HG03558 (cell line): ENCODE data around the gene HSPA9.

Experiments used
- ATAC-seq: cut with Tn5 transposase; IDR thresholded peaks from one replicate; pipeline ENCODE4 v1.9.1; 2021; ENCODE audit warnings: moderate number of reproducible peaks; ENCODE audit not compliant: unreplicated experiment; ENCODE audit errors: extremely low read depth

Gene HSPA9

GRCh38 chr5:138596105-138596881 is 21.1 kb upstream of the HSPA9 start:
- ATAC-seq: no peak

- no peak for ATAC-seq
Observed at GRCh38 chr5:138595180-138595795, 20.1 kb upstream of the HSPA9 start.

GRCh38 chr5:138594305-138595058 is 19.3 kb upstream of the HSPA9 start:
- ATAC-seq: no peak

- no peak for ATAC-seq
Observed at GRCh38 chr5:138588013-138588788, 13.0 kb upstream of the HSPA9 start.

DNA sequence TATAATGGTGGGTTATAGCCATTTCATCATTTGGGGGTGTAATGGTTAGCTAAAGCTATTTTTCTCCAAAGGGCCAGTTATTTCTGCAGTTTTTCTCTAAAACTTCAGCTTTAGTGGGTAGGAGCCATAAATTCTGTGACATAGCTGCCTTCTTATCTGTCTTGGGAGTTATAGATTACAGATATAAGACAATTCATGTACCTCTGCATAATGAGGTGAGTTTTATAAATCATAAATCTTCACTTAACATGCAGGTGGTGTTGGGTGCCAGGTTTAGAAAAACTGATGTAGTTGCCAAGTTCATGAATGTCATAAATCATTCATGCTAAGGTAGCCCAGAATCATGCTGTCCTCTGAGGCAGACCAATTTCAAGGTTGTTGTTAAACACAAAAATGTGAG is 10.0 kb upstream of the HSPA9 start:
- no peak for ATAC-seq

GRCh38 chr5:138583984-138584637 is 8.9 kb upstream of the HSPA9 start:
- no peak for ATAC-seq

DNA sequence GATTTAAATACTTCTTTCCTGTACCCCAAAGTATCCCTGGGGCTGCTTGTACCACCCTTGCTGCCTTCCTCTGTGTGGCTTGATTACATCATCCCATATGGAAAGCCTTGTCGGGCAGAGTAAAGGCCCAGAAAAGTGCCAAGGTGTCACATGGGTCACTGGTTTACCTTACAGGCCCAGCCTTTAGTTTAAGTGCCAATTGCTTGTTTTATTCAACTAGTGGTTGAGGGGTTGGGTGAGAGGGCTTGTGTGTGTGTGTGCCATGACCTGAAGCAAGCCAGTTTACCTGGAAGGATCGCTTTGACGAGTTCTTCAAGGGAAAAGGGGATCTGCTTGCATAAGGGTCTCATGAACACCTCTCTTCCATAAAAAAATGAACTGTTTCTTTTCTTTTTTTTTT is 7.8 kb upstream of the HSPA9 start:
- ATAC-seq: no peak

- ATAC-seq: no peak
Observed at GRCh38 chr5:138580777-138581176, 5.6 kb upstream of the HSPA9 start.

DNA sequence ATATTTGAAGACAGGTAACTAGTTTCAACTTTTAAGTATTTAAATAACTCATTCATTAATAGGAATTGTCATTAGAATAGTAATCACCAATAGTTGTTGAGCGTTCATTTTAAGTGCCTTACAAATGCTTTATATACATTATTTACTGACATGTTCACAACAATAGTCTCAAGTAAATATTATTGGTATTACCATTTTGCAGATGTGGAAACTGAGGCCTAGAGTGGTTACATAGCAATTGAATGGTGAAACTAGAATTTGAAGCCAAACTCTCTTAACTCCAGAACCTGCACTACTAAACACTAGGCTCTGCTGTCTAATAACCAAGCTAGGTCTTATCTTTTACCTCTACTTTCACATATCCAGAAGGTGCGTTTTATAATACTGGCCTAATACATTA is 4.8 kb upstream of the HSPA9 start:
- no peak for ATAC-seq

DNA sequence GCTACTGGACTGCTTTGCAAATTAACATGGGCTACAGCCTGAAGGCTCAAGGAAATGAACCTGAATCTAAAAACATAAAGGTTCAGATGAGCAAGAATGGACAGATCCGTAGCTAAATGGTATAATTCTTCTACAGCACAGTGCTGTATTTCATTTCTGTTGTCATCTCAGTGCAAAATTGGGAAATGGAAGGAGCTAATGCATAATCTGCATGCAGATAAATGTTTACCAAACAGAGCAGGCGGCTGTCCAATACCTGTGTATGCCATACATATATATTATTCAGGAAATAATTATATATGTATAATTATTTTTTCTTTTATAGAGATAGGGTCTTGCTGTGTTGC is 4.3 kb upstream of the HSPA9 start:
- no peak for ATAC-seq

- no peak for ATAC-seq
Observed at GRCh38 chr5:138577452-138577851, 2.3 kb upstream of the HSPA9 start.

- no peak for ATAC-seq
Observed at GRCh38 chr5:138574744-138575193, 432 bp downstream of the HSPA9 start.

GRCh38 chr5:138573949-138574670 is 1.1 kb downstream of the HSPA9 start:
- ATAC-seq: no peak

DNA sequence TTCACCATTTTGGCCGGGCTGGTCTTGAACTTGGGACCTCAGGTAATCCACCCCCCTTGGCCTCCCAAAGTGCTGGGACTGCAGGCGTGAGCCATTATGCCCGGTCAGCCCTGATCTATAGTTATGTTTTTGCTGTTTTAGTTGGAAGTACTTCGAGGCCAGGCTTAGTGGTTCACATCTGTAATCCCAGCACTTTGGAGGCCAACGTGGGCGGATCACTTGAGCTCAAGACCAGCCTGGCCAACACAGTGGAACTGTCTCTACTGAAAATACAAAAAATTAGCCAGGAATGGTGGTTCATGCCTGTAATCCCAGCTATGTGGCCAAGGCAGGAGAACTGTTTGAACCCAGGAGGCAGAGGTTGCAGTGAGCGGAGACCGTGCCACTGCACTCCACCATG is 2.0 kb downstream of the HSPA9 start:
- ATAC-seq: no peak

- no peak for ATAC-seq
Observed at GRCh38 chr5:138570871-138571270, 4.3 kb downstream of the HSPA9 start.

DNA sequence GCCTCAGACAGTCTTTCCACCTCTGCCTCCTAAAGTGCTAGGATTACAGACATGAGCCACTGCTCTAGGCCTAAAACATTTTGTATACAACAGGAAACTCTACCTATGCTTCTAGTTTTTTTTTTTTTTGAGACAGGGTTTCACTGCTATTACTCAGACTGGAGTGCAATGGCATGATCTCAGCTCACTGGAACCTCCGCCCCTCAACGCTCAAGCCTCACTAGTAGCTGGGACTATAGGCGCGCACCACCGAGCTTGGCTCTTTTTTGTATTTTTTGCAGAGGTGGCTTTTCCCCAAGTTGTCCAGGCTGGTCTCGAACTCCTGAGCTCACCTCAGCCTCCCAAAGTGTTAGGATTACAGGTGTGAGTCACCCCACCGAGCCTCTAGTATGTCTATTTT is 5.4 kb downstream of the HSPA9 start:
- no peak for ATAC-seq

- no peak for ATAC-seq
Observed at GRCh38 chr5:138568061-138568824, 7.0 kb downstream of the HSPA9 start.

DNA sequence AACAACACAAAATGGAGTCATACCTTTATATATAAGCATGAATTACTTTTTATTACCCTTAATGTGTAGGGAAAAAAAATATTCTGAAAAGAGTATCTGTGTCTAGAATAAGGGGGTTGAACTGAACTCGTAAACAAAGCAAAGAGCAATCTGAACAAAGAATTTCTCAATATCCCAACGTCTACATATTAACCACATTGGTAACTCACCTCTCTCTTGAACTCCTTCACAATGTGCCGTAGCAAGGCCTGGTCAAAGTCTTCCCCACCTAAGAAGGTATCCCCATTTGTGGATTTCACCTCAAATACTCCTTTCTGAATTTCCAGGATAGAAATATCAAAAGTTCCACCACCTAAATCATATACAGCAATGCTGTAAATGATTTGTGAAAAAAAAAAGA is 8.4 kb downstream of the HSPA9 start:
- no peak for ATAC-seq
